RPMI7951 (cell line): ENCODE measurements around the gene POU4F1. TPM values are rescaled to one million over a fixed set of nuclear protein-coding genes. Genes with fewer than 3 reads are reported as not detected.

Source experiments
- DNase-seq: peaks from one replicate; pipeline ENCODE4 v3.0.0-alpha.2; 2012; ENCODE audit warnings: low read depth
- total RNA-seq: library from RNA; depleted of rRNA; stranded (reverse); fragments of >200 nt; shearing (Covaris generic); gene quantifications from 2 replicates; pipeline ENCODE4 v1.2.3, GENCODE V29; 2014; rRNA removed

The POU4F1 gene
- total RNA-seq, 1 experiment from 2014 or later = not detected

DNA sequence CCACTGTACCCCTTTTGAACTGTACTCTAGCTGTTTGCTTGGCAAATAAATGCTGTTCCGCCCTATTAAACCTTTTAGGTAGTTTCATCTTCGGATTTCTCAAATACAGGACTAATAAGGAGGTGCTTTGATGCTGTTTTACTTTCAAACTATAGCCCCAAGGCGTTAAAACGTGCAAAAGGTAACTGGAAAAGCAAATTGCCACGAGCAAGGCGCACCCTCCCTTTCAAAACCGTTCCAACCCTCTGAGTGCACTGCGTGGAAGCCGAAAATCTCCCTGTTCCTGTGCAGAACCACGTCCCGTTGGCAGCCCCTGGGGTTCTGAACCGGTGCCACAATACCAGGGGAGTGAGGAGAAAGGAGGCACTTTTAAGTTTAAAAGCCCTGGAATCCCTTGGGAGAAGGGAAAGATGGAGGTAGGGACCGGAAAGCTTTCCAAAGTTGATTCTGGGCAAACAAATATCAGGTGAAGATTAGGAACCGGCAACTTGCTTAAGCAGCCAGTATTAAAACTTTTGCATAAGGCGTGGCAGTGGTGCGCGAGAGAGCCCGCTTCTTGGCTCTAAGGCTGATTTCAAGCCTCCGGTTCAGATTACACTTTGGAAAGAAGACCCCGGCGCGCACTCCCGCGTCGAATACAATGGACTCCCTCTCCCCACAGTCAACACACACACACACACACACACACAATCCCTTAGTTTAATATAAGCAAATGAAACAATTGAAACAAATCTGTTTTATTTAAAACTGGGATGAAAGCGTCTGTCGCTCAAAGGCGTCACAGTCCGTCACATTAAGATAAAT is 9.5 kb downstream of the POU4F1 start:
- no peak for DNase-seq

DNA sequence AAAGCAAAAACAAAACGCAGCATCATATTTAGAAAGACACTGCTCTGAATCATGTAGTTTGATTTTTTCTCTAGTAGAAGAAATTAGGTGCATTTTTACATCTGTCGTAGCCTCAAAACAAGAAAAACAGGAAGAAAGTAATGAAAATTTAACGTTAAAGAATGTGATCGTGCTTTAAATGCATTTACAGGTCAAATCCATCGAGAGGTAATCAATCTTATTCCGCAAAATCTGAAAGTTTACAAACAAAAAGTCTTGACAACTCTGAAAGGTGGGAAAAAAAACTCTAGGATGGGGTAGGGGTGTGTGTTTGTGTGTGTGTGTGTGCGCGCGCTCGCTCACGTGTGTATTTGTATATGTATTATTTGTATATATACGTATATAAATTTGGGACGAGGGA is 10.2 kb downstream of the POU4F1 start:
- DNase-seq = no peak

DNA sequence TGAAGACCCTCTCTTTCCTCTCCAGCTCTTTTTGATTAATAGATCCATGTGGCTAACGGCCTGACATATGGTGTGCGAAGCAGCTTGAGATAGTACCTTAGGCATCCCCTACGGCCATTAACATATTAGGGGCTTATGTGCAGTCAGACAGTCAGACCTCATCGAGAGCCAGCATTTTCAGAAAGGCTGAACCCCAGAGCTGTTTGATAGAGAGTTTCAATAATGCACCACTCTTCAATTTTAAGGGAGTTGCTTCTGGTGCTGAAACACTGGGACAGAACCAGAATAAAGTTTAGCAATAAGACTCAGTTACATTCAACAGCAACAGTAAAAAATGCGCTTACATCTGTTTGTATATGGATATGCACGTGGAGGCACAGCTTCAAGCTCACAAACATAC is 10.8 kb downstream of the POU4F1 start:
- DNase-seq = no peak

DNA sequence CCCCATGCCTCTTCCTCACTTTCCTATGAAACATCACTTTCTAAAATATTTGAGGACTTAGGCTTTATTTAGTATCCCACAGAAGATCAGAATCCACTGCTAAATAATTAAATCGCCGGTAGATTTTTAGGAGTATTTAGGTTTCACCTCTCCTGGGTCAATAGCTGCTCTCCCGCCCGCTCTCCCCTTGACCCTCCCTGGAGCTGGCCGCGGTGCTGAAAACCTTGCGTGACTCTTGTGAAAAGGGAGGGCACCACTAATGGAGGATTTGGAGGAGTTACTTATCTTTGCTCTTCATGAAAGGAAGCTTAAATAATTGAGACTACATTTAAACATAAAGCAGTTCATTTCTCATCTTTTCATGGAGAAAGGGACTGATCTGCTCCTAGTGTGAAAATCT is 14.1 kb downstream of the POU4F1 start:
- peak; percentile 16 for DNase-seq

DNA sequence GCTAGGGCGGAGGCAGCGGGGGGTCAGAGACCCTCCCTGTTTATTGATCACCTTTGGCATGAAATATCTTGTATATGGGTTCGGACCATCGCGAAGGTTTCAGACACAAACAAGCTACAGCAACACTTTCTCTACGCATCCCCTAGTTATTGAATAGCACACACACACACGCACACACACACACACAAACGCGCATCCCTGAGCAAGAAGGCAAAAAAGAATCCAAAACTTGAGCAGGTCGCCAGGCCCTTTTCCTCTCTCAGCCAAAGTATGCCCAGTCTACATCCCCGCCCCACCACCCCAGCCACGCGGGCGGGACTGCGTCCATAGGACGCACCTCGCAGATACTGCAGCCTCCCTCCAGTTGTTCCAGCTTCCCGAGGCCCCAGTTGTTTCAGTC is 16.0 kb downstream of the POU4F1 start:
- no peak for DNase-seq

DNA sequence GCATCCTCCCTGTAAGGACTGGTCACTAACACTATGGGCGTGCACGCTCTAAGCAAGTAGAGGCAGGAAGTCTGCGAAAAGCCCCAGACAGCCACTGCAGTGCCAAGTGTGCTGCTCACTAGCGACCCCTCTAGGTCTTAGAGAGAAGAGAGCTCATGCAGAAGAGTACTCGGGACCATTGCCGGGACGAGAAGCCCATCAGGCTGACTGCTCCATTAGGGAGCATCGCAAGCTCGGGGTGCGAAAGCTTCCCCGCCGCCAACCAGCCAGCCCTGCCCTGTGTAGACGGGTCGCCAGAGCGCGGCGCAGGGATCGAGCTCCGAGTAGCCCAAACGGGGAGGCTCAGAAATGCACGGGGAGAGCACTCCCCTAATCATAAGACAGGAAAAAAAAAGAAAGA is 16.6 kb downstream of the POU4F1 start:
- DNase-seq = no peak

DNA sequence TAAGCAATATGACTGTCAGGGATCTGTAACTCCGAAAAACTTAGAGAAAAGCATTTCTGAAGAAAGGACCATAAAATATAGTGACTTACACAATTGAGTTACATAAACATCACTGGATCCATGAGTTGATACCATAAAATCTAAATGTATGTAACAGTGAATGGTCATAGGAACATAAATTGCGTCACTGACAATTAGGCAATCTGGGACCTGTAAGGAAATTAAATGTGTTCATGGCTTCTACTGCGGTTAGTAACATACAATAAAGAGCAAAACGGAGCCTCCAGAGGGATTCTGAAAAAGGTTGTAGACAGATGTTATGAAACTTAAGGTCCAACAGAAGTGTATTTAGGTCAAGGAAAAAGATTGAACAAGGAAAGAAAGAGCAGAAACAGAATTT is 27.1 kb downstream of the POU4F1 start:
- DNase-seq = no peak

DNA sequence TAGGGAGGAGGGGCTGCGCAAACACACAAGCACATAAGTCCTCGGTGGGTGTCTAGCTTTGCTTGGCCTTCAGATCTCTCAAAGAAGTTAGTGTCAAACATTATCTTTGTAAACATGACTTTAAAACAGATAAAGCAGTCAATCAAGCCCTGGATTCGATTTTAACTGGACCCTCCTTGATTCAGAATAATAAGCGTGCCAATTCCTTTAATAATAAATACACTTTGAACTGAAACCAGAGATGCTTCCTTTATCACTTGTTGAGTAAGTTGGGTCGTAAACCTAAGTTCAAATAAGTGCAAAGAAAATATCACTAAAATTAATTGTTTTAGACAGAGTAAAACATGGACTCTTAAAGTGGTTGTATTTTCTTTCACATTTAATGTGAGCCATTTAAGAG is 30.9 kb downstream of the POU4F1 start:
- no peak for DNase-seq

DNA sequence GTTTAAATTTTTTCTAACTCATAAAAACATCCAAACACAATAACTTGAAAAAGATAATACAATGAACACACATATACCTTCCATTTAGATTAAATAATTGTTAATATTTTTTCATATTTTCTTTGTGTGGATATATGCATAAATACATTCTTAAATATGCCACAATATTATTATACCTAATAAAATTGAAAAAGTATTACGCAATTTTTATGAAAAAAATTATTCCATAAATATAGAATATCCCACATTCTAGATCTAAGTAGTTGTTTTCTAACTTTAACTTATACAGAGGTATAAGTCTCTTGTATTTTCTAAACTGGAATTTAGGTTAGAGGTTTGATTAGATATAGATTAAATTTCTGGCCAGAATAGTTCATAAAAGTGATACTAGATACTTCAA is 34.3 kb downstream of the POU4F1 start:
- DNase-seq = no peak

DNA sequence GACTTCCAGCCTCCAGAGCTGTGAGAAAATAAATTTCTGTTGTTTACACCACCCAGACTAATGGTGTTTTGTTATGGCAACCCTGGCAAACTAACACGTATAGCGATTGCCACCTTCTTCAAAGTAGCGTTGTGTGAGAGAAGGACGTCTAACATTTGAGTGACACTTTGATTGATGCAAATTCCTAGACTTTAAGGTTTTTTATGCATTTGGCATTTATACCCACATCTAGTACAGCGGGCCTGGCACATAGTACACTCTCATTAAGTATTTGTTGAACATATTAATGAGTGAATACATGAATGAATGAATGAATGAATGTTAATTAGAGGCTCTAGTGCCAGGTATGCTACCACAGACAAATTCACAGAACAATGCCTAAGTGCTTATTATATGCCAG is 36.7 kb downstream of the POU4F1 start:
- DNase-seq = no peak

DNA sequence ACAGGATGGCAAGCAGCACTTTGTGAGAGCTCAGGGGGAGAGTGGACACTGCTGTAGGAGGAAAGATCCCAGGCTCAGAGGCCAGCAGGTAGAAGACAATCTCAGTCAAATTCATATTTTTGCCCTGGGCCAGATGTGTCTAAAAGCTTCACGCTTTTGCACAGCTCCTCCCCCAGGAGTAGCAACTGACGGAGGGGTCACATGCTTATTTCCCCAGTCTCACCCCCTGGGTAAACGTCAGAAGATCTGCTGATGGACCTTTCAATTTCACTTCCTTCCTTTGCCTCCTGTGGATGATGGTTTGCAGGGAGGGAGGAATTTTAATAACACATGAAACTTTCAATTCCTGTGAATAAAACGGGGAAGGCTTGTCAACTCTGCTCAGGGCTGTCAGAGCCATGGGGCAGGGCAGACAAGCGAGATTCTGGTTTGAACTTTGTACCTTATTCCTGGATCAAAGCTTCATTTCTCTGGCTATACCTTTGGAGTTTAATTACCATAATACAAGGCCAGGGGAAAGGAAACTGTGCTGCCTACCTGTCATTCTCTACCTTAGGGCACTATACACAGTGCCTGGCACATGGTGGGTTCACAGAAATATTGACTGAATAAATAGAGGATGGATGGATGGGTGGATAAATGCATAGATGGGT is 41.0 kb downstream of the POU4F1 start:
- DNase-seq = no peak

Other genes with a start within 250 kb of the POU4F1 start
- gene OBI1, start 55.6 kb upstream of the POU4F1 start, total RNA-seq = 15.0 and 16.3 TPM in 2 replicates